Pancreas (tissue), 10 donors: ENCODE data around the gene MRNIP. TPM values are rescaled to one million over a fixed set of nuclear protein-coding genes. Genes with fewer than 3 reads are reported as not detected.
A peak's percentile ranks its signal among the peaks of the same experiment; 100 is the strongest.
"Not testable (repeated sequence)": the region's sequence is repeated elsewhere in the genome, so short reads cannot be mapped to it uniquely, and the experiment has no call there.

Experiments used
- ATAC-seq, 4 donors: fragments of 200-7000 bp; cut with Tn5 transposase; one replicate each; pipeline versions ENCODE4 v1.8.0 to v1.9.1; 2020; ENCODE audit warnings: mild to moderate bottlenecking in 4 of 4, moderate library complexity in 4 of 4
- DNase-seq, 6 donors: peaks; one replicate each; pipeline ENCODE4 v3.0.0-alpha.2; 2020
- FAIRE-seq: peaks from 2 replicates; lab custom pipeline; 2012; peaks lifted over from hg19 to GRCh38; lab: Jason Lieb, UNC
- H3K27ac ChIP-seq, 4 donors: fragments of 200-600 bp; sonication (generic); 1 replicate in 3 of 4; 2 replicates in 1 of 4; pipeline versions ENCODE4 v1.5.0 to v1.8.0; 2020
- H3K27me3 ChIP-seq, 4 donors: fragments of 200-600 bp; one replicate each; pipeline ENCODE4 v1.8.0; 2021
- H3K36me3 ChIP-seq, 3 donors: fragments of 200-600 bp; sonication (generic) in 1 of 3; one replicate each; pipeline versions ENCODE4 v1.5.0 to v1.8.0; 2020 to 2021
- H3K4me1 ChIP-seq, 3 donors: fragments of 200-600 bp; one replicate each; pipeline ENCODE4 v1.8.0; 2021
- H3K4me3 ChIP-seq, 4 donors: fragments of 200-600 bp; sonication (generic) in 2 of 4; one replicate each; pipeline versions ENCODE4 v1.5.0 to v1.8.0; 2020 to 2021
- H3K9me3 ChIP-seq, 4 donors: fragments of 200-600 bp; one replicate each; pipeline ENCODE4 v1.8.0; 2021
- WGBS, 2 donors: extraction: QIAGEN DNeasy Blood & Tissue Kit; methylation state at CpG; one replicate each; pipeline ENCODE4 v1.1.7; 2013; 5-methylcytosine and 5-hydroxymethylcytosine counted together
- intact Hi-C, 3 donors: fragments of 100-400 bp; cut with DNase I; formaldehyde crosslinking; loops; one replicate each; pipeline versions ENCODE4 v1.11.1 to v1.14.2; 2022
- microRNA-seq, 2 donors: library from miRNA; unstranded; fragments of <30 nt; microRNA quantifications; one replicate each; pipeline versions ENCODE4 to v1.1.0, GENCODE V29; 2019 to 2020
- polyA plus RNA-seq, 2 donors: library from polyadenylated mRNA; stranded (reverse); fragments of 200-250 nt; gene quantifications; one replicate each; pipeline ENCODE4 v1.2.3, GENCODE V29; 2013
- total RNA-seq, 6 donors: library from RNA; stranded (reverse); fragmentation: NEBNext Ultra II Directional in 4 of 6; extraction: Animal tissue kit (Norgen Biotek cat#: 25700) in 4 of 6; gene quantifications; one replicate each; pipeline versions ENCODE4 v1.2.1 to v1.2.4, GENCODE V29; 2021 to 2023
- TF ChIP-seq, protein P1 (sequence below), 4 donors: fragments of 200-600 bp; sonication (generic) in 3 of 4; IDR thresholded peaks; one replicate each; pipeline versions ENCODE4 v1.5.0 to v1.8.0; 2021; ENCODE audit warnings: antibody characterized with exemption in 4 of 4
- donor health status: healthy with polysubstance abuse.
- donor health status: DM: no; HTN: no; CAD: no; lungs with moderate emphysema.
- donor health status: DM: no; HTN: no; CAD: no.
- donor health status: control.
- donor health status: control.
- donor health status: Bipolar disorder and iron deficiency.
- donor health status: DM: yes; HTN: yes; CAD: no.
- donor health status: DM: no; HTN: no; CAD: no.
- donor health status: DM: no; HTN: no; CAD: no.
- donor health status: DM: yes; HTN: yes; CAD: no.

Gene MRNIP
- total and polyA plus RNA-seq, 8 donors: 8.6 to 53.1 (median 16.9) TPM

DNA sequence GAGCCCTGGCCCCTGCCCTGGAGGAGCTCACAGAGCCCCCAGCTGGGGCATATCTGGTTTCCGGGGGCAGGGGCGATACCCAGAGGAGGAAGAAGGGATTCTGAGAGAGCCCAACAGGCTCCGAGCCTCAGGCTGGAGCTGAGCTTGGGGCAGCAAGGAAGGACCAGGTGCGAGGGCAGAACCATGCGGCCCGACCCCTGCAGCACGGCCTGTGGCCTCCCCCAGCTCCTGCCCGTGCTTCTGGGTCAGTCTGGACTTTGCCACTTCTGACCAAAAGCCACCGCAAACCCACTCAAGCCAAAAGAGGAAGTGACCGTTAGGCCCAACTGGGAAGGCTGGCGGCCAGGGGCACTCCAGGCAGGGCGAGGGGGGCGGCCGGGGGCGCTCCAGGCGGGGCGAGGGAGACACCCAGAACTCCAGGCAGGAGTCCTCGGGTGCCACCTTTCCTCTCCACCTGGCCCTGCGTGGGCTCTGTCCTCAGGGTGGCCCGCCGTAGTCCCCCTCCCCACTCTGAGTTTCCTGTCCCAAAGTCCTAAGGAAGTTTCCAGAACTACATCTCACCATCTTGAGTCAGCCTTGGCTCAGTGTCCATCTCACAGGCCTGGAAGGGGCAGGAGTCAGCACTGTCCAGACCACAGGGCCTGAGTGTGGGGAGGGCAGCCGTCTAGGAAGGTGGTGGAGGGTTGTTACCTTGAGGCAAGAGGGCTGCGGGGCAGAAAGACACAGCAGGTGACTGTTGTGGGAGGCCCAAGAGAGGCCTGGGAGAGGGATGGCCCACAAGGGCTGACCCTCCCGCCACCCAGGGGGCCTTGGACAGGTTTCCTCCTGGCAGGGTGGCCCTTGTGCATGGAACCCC, 65.8 kb downstream of the MRNIP start:
- intact Hi-C loops: loop anchor here in 1 of 3 donors (10.0 kb wide), 1 partner anchor 128 kb away; no protein-coding TSS in a partner anchor
- Histone ChIP-seq H3K27ac (peak overlapping the region; percentile 23 to 74 (median 55)), H3K9me3 (no peaks in the 10 kb centered on the region), H3K4me1 (peaks cover 5 to 12% (median 6%) of the 10 kb centered on the region in 3 donors), H3K36me3 (peaks cover 0 to 7% (median 0%) of the 10 kb centered on the region in 3 donors), H3K4me3 (no peak overlapping the region), H3K27me3 (no peaks in the 10 kb centered on the region)
- DNase-seq (peak in 3 of 6 donors; percentile 13 to 74 (median 41)), ATAC-seq (no peak), FAIRE-seq (no peak)
- 85 to 86% methylated on average over 23 to 24 of the region's 24 CpGs for WGBS, 2 donors
- TF ChIP-seq, protein P1, sequence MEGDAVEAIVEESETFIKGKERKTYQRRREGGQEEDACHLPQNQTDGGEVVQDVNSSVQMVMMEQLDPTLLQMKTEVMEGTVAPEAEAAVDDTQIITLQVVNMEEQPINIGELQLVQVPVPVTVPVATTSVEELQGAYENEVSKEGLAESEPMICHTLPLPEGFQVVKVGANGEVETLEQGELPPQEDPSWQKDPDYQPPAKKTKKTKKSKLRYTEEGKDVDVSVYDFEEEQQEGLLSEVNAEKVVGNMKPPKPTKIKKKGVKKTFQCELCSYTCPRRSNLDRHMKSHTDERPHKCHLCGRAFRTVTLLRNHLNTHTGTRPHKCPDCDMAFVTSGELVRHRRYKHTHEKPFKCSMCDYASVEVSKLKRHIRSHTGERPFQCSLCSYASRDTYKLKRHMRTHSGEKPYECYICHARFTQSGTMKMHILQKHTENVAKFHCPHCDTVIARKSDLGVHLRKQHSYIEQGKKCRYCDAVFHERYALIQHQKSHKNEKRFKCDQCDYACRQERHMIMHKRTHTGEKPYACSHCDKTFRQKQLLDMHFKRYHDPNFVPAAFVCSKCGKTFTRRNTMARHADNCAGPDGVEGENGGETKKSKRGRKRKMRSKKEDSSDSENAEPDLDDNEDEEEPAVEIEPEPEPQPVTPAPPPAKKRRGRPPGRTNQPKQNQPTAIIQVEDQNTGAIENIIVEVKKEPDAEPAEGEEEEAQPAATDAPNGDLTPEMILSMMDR (IDR thresholded peaks at IDR 0.05): no peak

DNA sequence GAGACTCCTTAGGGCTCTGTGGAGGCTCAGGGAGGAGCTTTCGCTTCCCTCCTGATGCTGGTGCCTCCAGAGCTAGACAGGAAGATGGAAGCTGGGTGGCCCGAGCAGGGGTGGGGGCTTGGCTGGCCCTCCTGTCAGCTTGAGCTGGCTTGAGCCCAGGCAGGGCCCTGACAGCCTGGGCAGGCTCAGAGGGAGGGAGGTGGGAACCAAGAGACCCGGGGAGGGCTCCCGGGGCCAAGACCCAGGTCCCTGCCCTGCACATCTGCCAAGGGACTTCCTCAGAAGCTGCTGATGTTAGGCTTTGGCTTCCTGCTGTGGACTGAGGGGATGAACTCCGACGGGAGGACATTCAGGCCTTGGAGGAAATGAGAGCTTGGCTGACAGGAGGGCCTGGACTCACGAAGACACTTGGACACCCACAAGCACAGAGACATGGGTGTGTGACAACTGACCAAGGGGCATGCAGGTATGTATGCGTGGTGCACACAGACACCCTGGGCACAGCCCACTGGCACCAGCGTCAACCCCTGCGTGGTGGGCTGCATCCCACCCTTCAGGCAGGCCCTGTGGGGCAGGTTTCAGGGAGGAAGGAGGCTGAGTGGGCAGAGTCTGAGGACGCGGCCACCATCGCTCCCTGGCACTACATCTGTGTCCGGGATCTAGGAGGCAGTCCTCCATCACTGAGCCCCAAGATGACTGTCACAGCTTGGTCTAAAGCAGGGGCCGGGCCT, 66.6 kb downstream of the MRNIP start:
- H3K27ac ChIP-seq: peak overlapping the region in 2 of 4 donors; percentile 28 to 68
- no peak overlapping the region for H3K4me3 ChIP-seq
- no peaks in the 10 kb centered on the region for H3K9me3 ChIP-seq
- DNase-seq (peak in 2 of 6 donors; percentile 22 to 67), ATAC-seq (no peak), FAIRE-seq (no peak)
- no peaks in the 10 kb centered on the region for H3K36me3 ChIP-seq
- no peaks in the 10 kb centered on the region for H3K27me3 ChIP-seq
- intact Hi-C loops: loop anchor here in 1 of 3 donors (10.0 kb wide), 1 partner anchor 127 kb away; no protein-coding TSS in a partner anchor
- peaks cover 5 to 12% (median 6%) of the 10 kb centered on the region in 3 donors for H3K4me1 ChIP-seq
- WGBS, 2 donors: 79 to 82% methylated on average over 15 of the region's 15 CpGs
- TF ChIP-seq, protein P1 (IDR thresholded peaks at IDR 0.05): no peak

DNA sequence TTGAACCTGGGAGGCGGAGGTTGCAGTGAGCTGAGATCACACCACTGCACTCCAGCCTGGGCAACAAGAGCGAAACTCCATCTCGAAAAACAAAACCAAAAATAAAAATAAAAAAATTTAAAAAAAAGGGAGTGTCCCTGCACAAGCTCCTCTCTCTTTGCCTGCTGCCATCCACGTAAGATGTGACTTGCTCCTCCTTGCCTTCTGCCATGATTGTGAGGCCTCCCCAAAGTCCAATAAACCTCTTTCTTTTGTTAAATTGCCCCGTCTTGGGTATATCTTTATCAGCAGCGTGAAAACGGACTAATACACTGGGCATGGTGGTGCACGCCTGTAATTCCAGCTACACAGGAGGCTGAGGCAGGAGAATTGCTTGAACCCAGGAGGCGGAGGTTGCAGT, 69.3 kb downstream of the MRNIP start:
- H3K27me3 ChIP-seq, H3K4me1 ChIP-seq, H3K27ac ChIP-seq, FAIRE-seq, H3K9me3 ChIP-seq, intact Hi-C loops, H3K4me3 ChIP-seq, H3K36me3 ChIP-seq, ATAC-seq: not testable (repeated sequence)
- 93 to 96% methylated on average over 8 to 9 of the region's 9 CpGs for WGBS, 2 donors
- peak in 1 of 6 donors; percentile 0 for DNase-seq

DNA sequence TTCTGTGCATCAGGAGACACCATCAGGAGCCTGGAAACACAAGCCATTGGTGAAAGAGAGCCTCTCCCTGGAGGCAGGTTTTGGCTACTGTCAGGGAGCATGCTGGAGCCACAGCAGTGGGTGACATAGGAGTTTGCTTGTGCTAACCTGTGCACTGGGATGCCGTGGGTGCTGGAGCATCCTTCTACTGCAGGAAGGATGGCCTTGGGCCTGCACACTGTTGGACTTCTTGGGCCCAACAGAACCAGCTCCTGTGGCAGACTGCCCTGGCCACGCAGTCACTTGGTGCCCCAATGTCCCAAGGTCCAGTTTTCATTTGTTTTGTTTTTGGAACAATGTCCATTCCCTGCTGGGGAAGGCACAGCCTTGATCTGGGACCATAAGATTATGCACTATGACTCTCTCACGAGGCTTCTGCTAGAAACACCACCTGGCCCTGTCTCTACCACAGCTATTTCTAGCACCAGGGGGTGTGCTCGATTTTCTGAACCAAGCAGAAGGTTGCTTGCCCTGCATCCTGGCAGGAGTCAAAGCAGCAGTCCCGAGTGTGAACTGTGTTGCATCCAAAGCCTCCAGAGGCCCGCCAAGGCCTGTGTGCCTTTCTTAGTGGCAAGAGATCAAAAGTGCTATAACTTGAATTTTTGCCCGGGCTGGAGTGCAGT, 70.3 kb downstream of the MRNIP start:
- no peaks in the 10 kb centered on the region for H3K9me3 ChIP-seq
- ATAC-seq: no peak
- H3K4me3 ChIP-seq: no peak overlapping the region
- TF ChIP-seq, protein P1 (IDR thresholded peaks at IDR 0.05): no peak
- no peaks in the 10 kb centered on the region for H3K27me3 ChIP-seq
- WGBS, 2 donors: 86 to 91% methylated on average over 7 of the region's 7 CpGs
- no peaks in the 10 kb centered on the region for H3K4me1 ChIP-seq
- no peaks in the 10 kb centered on the region for H3K36me3 ChIP-seq
- DNase-seq: peak in 1 of 6 donors; percentile 38
- no peak overlapping the region for H3K27ac ChIP-seq
- no peak for FAIRE-seq
- intact Hi-C loops: no loop called here

Small RNAs within 50 kb of the gene (microRNA-seq; reads per million reads assigned to microRNA genes)
- gene MIR1229: 1.5 to 2.1 reads per million in 2 donors

Other genes starting within 250 kb of the MRNIP start
- gene HNRNPH1, start 235.1 kb downstream of the MRNIP start, total RNA-seq: 100 to 1,000 TPM; 210 to 384 (median 269) TPM
- 100 to 1,000 TPM; 341 to 395 TPM for gene HNRNPH1, start 235.1 kb downstream of the MRNIP start, polyA plus RNA-seq
- gene CBY3, start 177.8 kb downstream of the MRNIP start, total RNA-seq: not detected
- not detected for gene CBY3, start 177.8 kb downstream of the MRNIP start, polyA plus RNA-seq
- gene CANX, start 159.8 kb downstream of the MRNIP start, total RNA-seq: 100 to 1,000 TPM; 353 to 633 (median 516) TPM
- gene CANX, start 159.8 kb downstream of the MRNIP start, polyA plus RNA-seq: 100 to 1,000 TPM in 1 of 2 donors, 10 to 100 TPM in 1; 66.3 to 117 TPM
- gene MAML1, start 126.0 kb downstream of the MRNIP start, total RNA-seq: 10 to 100 TPM; 10.7 to 18.0 (median 11.5) TPM
- gene MAML1, start 126.0 kb downstream of the MRNIP start, polyA plus RNA-seq: 1 to 10 TPM; 7.1 TPM
- 1 to 10 TPM; 1.1 to 8.7 (median 4.5) TPM for gene LTC4S, start 64.8 kb downstream of the MRNIP start, total RNA-seq
- gene LTC4S, start 64.8 kb downstream of the MRNIP start, polyA plus RNA-seq: 10 to 100 TPM in 1 of 2 donors, 1 to 10 TPM in 1; 4.2 to 10.9 TPM
- gene MGAT4B, start 52.0 kb downstream of the MRNIP start, total RNA-seq: 10 to 100 TPM; 33.7 to 97.5 (median 45.9) TPM
- gene MGAT4B, start 52.0 kb downstream of the MRNIP start, polyA plus RNA-seq: 10 to 100 TPM; 58.7 to 65.4 TPM
- 100 to 1,000 TPM; 159 to 261 (median 228) TPM for gene SQSTM1, start 37.9 kb downstream of the MRNIP start, total RNA-seq
- 100 to 1,000 TPM; 125 to 166 TPM for gene SQSTM1, start 37.9 kb downstream of the MRNIP start, polyA plus RNA-seq
- gene TBC1D9B, start 49.1 kb upstream of the MRNIP start, total RNA-seq: 10 to 100 TPM; 42.1 to 77.4 (median 49.8) TPM
- 10 to 100 TPM; 69.7 to 87.2 TPM for gene TBC1D9B, start 49.1 kb upstream of the MRNIP start, polyA plus RNA-seq
- gene RNF130, start 212.9 kb upstream of the MRNIP start, total RNA-seq: 10 to 100 TPM; 30.4 to 57.8 (median 37.8) TPM
- 10 to 100 TPM; 21.4 to 43.7 TPM for gene RNF130, start 212.9 kb upstream of the MRNIP start, polyA plus RNA-seq